Skeletal muscle satellite cell (primary cell): Measurements from ENCODE around the gene RPRD1B.

ENCODE experiments used
- H3K27me3 ChIP-seq: 2 replicates; pipeline ENCODE4 v1.7.0; 2013; ENCODE audit warnings: low read length; ENCODE audit not compliant: control insufficient read depth, insufficient read depth
- H3K36me3 ChIP-seq: 2 replicates; pipeline ENCODE4 v1.7.0; 2013; ENCODE audit warnings: mild to moderate bottlenecking, control low read depth, low read length; ENCODE audit not compliant: insufficient read depth
- H3K4me1 ChIP-seq: 2 replicates; pipeline ENCODE4 v1.7.0; 2013; ENCODE audit warnings: low read length; ENCODE audit not compliant: control insufficient read depth, insufficient read depth
- H3K4me2 ChIP-seq: 2 replicates; pipeline ENCODE4 v1.7.0; 2013; ENCODE audit warnings: mild to moderate bottlenecking, low read length
- H3K4me3 ChIP-seq: 2 replicates; pipeline ENCODE4 v1.7.0; 2013; ENCODE audit warnings: low read length
- H3K9ac ChIP-seq: 2 replicates; pipeline ENCODE4 v1.7.0; 2013; ENCODE audit warnings: mild to moderate bottlenecking, low read depth, low read length, moderate library complexity
- H3K9me3 ChIP-seq: replicated peaks from 2 replicates; pipeline ENCODE4 v1.7.0; 2013; ENCODE audit warnings: mild to moderate bottlenecking, control low read depth, low read length

RPRD1B gene

GRCh38 chr20:37991157-37991866 lies 42.2 kb upstream of the RPRD1B start:
- H3K36me3 ChIP-seq = peaks cover 11% of the 10 kb centered on the region
- H3K9me3 ChIP-seq = no peaks in the 10 kb centered on the region
- H3K4me2 ChIP-seq = peak overlapping the region; percentile 44
- peak overlapping the region; percentile 49 for H3K9ac ChIP-seq
- H3K4me3 ChIP-seq = no peak overlapping the region
- H3K27me3 ChIP-seq = no peaks in the 10 kb centered on the region
- peaks cover 79% of the 10 kb centered on the region for H3K4me1 ChIP-seq

DNA sequence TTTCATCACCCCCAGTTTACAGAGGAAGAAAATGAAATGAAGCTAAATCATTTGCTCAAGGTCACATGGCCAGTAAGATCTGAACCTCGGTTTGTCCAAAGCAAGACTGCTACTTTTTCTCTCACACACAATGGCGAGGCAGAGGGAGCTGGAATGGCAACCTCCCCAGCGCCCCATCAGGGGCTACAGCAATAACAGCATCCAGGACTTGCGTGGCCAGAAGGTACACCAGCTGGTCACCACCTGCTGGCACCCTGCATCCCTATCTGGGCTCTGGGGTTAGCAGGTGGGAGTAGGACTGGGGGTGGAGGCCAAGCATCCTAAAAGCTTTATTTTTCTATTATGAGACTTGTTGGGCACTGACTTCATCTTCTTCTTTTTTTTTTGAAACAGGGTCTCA lies 41.6 kb upstream of the RPRD1B start:
- Histone ChIP-seq H3K27me3 (no peaks in the 10 kb centered on the region), H3K36me3 (peaks cover 17% of the 10 kb centered on the region), H3K4me2 (no peak overlapping the region), H3K9ac (no peak overlapping the region), H3K4me1 (peaks cover 73% of the 10 kb centered on the region), H3K9me3 (no peaks in the 10 kb centered on the region), H3K4me3 (no peak overlapping the region)

- Histone ChIP-seq H3K4me2 (no peak overlapping the region), H3K4me1 (peaks cover 63% of the 10 kb centered on the region), H3K27me3 (no peaks in the 10 kb centered on the region), H3K36me3 (peaks cover 23% of the 10 kb centered on the region), H3K9me3 (no peaks in the 10 kb centered on the region), H3K9ac (peak overlapping the region; percentile 56), H3K4me3 (no peak overlapping the region)
Measured at GRCh38 chr20:37992802-37993409, 40.6 kb upstream of the RPRD1B start.

DNA sequence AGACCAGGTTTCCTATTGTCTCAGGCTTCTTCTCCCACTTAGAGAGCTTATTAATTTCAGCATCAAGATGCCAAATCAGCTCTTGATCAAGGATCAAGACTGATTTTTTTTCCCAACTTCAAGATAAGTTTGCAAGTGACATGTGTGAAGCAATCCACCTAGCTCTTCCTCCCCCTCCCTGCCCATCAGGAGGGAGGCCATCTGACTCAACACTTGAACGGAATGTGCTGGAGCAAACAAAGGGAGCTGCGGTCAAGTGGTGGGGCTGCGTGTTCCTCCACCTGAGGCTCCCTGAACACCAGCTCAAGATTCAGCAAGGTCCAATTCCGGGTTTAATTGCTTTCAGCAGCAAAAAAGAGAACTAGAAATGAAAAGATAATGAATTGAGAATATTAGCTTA lies 39.0 kb upstream of the RPRD1B start:
- Histone ChIP-seq H3K36me3 (peaks cover 38% of the 10 kb centered on the region), H3K4me3 (no peak overlapping the region), H3K4me1 (peaks cover 50% of the 10 kb centered on the region), H3K9me3 (no peaks in the 10 kb centered on the region), H3K4me2 (peak overlapping the region; percentile 28), H3K27me3 (no peaks in the 10 kb centered on the region), H3K9ac (no peak overlapping the region)

DNA sequence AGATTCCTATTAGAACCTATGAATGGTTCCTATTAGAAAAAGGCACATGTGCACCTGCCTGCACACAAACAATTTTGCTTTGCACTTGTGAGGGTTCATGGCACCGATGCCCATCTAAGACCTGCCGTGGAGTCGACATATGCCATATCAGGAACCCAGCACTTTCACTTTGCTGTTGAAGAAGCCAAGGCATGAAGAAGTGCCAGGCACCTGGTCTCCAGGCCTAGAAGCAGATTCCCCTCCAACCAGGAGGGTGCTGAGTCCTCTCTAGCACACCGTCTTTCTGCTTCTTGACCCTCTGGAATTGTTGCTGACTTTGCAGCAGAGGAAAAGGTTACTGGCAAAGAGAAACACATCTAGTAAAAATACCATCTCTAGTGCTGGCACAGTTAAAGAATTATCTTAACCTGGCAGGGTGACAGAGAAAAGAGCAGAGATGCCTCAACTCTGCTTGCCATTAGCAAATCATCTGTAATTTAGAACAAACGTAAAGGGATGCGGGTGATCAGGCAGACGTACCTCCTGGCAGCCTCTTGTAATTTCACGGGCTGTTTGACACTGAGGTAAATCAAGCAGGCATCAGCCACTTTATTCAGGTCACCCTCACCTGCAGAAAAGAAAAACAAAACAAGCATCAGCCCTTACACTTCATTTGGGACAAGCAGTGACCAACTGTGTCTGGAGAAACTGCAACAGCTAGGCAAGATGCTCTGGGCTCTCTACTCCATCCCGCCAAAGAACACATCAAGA lies 37.5 kb upstream of the RPRD1B start:
- Histone ChIP-seq H3K4me3 (no peak overlapping the region), H3K9ac (no peak overlapping the region), H3K9me3 (no peaks in the 10 kb centered on the region), H3K4me1 (peaks cover 42% of the 10 kb centered on the region), H3K27me3 (no peaks in the 10 kb centered on the region), H3K4me2 (no peak overlapping the region), H3K36me3 (peaks cover 47% of the 10 kb centered on the region)

DNA sequence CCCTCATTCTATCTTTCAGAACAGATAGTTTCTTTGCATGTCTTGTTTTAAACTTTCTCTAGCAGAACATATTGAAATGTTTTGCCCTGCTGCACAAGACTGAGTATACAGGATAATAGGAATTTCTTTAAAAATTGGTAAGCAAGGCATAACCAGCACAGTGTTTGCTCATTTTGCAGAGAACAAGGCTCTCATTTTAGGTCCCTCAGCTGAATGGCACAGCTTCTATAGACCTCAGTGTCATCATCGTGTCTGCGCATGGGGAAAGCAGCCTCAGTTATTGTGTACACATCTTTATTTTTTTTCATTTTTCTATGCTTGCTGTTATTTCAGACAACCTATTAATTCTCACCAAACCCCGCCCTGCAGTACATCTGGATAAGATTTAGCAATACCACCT lies 36.0 kb upstream of the RPRD1B start:
- Histone ChIP-seq H3K9ac (no peak overlapping the region), H3K36me3 (peaks cover 52% of the 10 kb centered on the region), H3K9me3 (no peaks in the 10 kb centered on the region), H3K4me2 (no peak overlapping the region), H3K4me1 (peaks cover 40% of the 10 kb centered on the region), H3K4me3 (no peak overlapping the region), H3K27me3 (no peaks in the 10 kb centered on the region)

GRCh38 chr20:37999526-38000263 lies 33.9 kb upstream of the RPRD1B start:
- no peaks in the 10 kb centered on the region for H3K9me3 ChIP-seq
- peaks cover 53% of the 10 kb centered on the region for H3K36me3 ChIP-seq

DNA sequence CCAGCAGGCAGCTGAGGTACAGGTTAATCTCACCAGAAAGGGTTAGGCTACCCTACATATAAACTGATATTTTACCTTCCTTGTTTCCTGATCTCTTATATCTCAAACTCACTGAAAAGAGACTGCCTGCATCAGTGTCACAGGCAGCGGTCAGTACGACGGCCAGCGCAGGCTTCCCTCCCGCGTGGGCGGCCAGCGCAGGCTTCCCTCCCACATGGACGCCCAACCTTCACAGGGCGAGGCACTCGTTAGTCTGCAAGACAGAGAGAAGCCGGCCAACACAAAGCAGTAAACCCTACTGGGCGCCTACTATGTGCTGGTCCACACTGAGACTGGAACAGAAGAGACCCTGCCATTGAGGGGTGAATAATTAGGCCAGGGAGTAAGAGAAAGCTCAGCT lies 33.3 kb upstream of the RPRD1B start:
- no peak overlapping the region for H3K4me3 ChIP-seq
- peaks cover 52% of the 10 kb centered on the region for H3K36me3 ChIP-seq
- H3K9ac ChIP-seq = no peak overlapping the region
- no peak overlapping the region for H3K4me2 ChIP-seq
- peaks cover 20% of the 10 kb centered on the region for H3K4me1 ChIP-seq
- H3K27me3 ChIP-seq = no peaks in the 10 kb centered on the region
- H3K9me3 ChIP-seq = no peaks in the 10 kb centered on the region

More at GRCh38 chr20:37999526-38000263, 33.9 kb upstream of the RPRD1B start:
- no peak overlapping the region for H3K4me2 ChIP-seq
- H3K4me1 ChIP-seq = peaks cover 24% of the 10 kb centered on the region
- H3K27me3 ChIP-seq = no peaks in the 10 kb centered on the region
- H3K9ac ChIP-seq = no peak overlapping the region
- no peak overlapping the region for H3K4me3 ChIP-seq

- H3K4me3 ChIP-seq = no peak overlapping the region
- no peaks in the 10 kb centered on the region for H3K9me3 ChIP-seq
- no peaks in the 10 kb centered on the region for H3K27me3 ChIP-seq
- H3K36me3 ChIP-seq = peaks cover 43% of the 10 kb centered on the region
- no peak overlapping the region for H3K9ac ChIP-seq
- peak overlapping the region; percentile 52 for H3K4me2 ChIP-seq
- H3K4me1 ChIP-seq = peaks cover 20% of the 10 kb centered on the region
Measured at GRCh38 chr20:38001173-38001875, 32.2 kb upstream of the RPRD1B start.

GRCh38 chr20:38001981-38002380 lies 31.6 kb upstream of the RPRD1B start:
- Histone ChIP-seq H3K4me2 (no peak overlapping the region), H3K4me1 (peaks cover 20% of the 10 kb centered on the region), H3K27me3 (no peaks in the 10 kb centered on the region), H3K9ac (no peak overlapping the region), H3K4me3 (no peak overlapping the region), H3K9me3 (no peaks in the 10 kb centered on the region), H3K36me3 (peaks cover 36% of the 10 kb centered on the region)

DNA sequence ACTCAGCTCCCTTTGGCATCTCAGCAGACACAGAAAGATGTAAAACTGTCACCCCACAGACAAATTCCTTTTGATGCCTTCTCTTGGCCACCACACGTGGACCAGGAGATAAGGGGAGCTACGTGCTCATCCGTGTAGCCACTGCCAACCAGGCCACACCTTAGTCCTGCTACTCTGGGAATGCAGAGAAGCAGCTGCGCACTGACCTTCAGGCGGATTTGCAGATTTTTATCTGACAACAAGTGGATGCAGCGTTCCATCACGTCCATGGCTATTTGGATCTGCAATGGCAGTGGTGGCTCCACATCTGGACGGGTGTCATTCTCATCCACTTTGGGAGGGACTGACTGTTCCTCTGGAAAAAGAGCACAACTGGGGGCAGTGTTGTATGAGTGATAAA lies 31.1 kb upstream of the RPRD1B start:
- Histone ChIP-seq H3K4me3 (no peak overlapping the region), H3K27me3 (no peaks in the 10 kb centered on the region), H3K9ac (no peak overlapping the region), H3K4me2 (no peak overlapping the region), H3K4me1 (peaks cover 20% of the 10 kb centered on the region), H3K36me3 (peaks cover 33% of the 10 kb centered on the region), H3K9me3 (no peaks in the 10 kb centered on the region)
